Karpas-422 (cell line): ENCODE measurements around the gene WWOX. TPM values are rescaled to one million over a fixed set of nuclear protein-coding genes. Genes with fewer than 3 reads are reported as not detected.

Source experiments
- DNase-seq: peaks from one replicate; pipeline ENCODE4 v3.0.0-alpha.2; 2015
- H2AFZ ChIP-seq: fragments of 200-600 bp; sonication (generic); 2 replicates; pipeline ENCODE4 v1.6.1; 2014; ENCODE audit warnings: antibody characterized with exemption, low read length, mixed read lengths
- H3K27ac ChIP-seq: fragments of 200-600 bp; sonication (generic); 2 replicates; pipeline ENCODE4 v1.5.1; 2014; ENCODE audit warnings: mild to moderate bottlenecking, low read length, moderate library complexity
- H3K27me3 ChIP-seq: fragments of 200-600 bp; sonication (generic); 2 replicates; pipeline ENCODE4 v1.6.1; 2014; ENCODE audit warnings: low read length, mixed read lengths
- H3K36me3 ChIP-seq: fragments of 200-600 bp; sonication (generic); 2 replicates; pipeline ENCODE4 v1.6.1; 2014; ENCODE audit warnings: low read length, mixed read lengths; ENCODE audit not compliant: insufficient read depth
- H3K4me1 ChIP-seq: fragments of 200-600 bp; sonication (generic); 2 replicates; pipeline ENCODE4 v1.6.1; 2014; ENCODE audit warnings: mild to moderate bottlenecking, low read length, mixed read lengths
- H3K4me2 ChIP-seq: fragments of 200-600 bp; sonication (generic); 2 replicates; pipeline ENCODE4 v1.6.1; 2014; ENCODE audit warnings: low read length, low read depth, mild to moderate bottlenecking; ENCODE audit not compliant: poor library complexity, severe bottlenecking
- H3K4me3 ChIP-seq: fragments of 200-600 bp; sonication (generic); 2 replicates; pipeline ENCODE4 v1.5.1; 2014; ENCODE audit warnings: mild to moderate bottlenecking, antibody characterized with exemption, low read length, mixed read lengths
- H3K79me2 ChIP-seq: fragments of 200-600 bp; sonication (generic); 2 replicates; pipeline ENCODE4 v1.6.1; 2014; ENCODE audit warnings: mild to moderate bottlenecking, low read length, mixed read lengths
- H3K9ac ChIP-seq: fragments of 200-600 bp; sonication (generic); 2 replicates; pipeline ENCODE4 v1.6.0; 2014; ENCODE audit warnings: low read length
- H3K9me2 ChIP-seq: fragments of 200-600 bp; sonication (generic), shearing (Covaris generic); replicated peaks from 2 replicates; pipeline ENCODE4 v1.6.0; 2014; ENCODE audit warnings: mild to moderate bottlenecking, low read length, moderate library complexity; ENCODE audit not compliant: insufficient read depth
- H3K9me3 ChIP-seq: fragments of 300-700, 200-600 bp; sonication (generic); 2 replicates; pipeline ENCODE4 v1.6.1; 2014; ENCODE audit warnings: low read length, mixed read lengths
- H4K20me1 ChIP-seq: fragments of 200-600 bp; sonication (generic); 2 replicates; pipeline ENCODE4 v1.6.1; 2014; ENCODE audit warnings: mild to moderate bottlenecking, antibody characterized with exemption, low read length, low read depth; ENCODE audit not compliant: insufficient read depth
- total RNA-seq: library from RNA; depleted of rRNA; stranded (reverse); fragments of >200 nt; shearing (Covaris generic); gene quantifications from 2 replicates; pipeline ENCODE4 v1.2.3, GENCODE V29; 2014; ENCODE audit warnings: low replicate concordance

The WWOX gene
- total RNA-seq, 1 experiment from 2014 or later, result 66.2 TPM

DNA sequence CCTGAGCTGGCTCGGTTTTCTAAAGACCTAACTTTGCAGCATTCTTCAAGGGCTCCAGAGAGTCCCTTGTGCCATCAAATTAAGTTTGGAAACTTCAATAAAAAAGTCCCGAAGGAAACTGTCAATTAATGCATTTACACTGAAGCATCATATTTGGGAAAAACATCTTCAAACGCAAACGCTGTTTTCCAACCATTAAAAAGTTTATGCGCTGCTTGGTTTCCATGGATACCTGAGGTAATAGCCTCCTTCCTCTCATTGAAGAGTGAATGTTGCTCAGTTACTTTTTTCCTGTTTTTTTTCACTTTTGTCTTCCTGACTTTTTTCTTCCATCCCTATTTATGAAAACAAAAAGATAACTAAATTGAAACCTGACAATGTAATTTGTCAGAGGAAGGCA, 1102.0 kb downstream of the WWOX start:
- Histone ChIP-seq H3K4me1 (no peaks in the 10 kb centered on the region), H3K9me2 (no peaks in the 10 kb centered on the region), H3K9ac (no peak overlapping the region), H3K36me3 (no peaks in the 10 kb centered on the region), H2AFZ (no peak overlapping the region), H3K4me3 (no peak overlapping the region), H3K79me2 (no peaks in the 10 kb centered on the region), H3K27me3 (no peaks in the 10 kb centered on the region), H3K27ac (no peak overlapping the region), H3K9me3 (no peaks in the 10 kb centered on the region), H3K4me2 (no peak overlapping the region), H4K20me1 (no peaks in the 10 kb centered on the region)
- no peak for DNase-seq

GRCh38 chr16:79202977-79203376, 1103.5 kb downstream of the WWOX start:
- H3K4me2 ChIP-seq, result no peak overlapping the region

GRCh38 chr16:79204486-79204885, 1105.0 kb downstream of the WWOX start:
- H3K4me1 ChIP-seq, result no peaks in the 10 kb centered on the region
- no peak overlapping the region for H3K4me3 ChIP-seq
- H4K20me1 ChIP-seq, result no peaks in the 10 kb centered on the region
- no peaks in the 10 kb centered on the region for H3K27me3 ChIP-seq
- H3K27ac ChIP-seq, result no peak overlapping the region
- no peak overlapping the region for H3K9ac ChIP-seq
- no peaks in the 10 kb centered on the region for H3K36me3 ChIP-seq
- H3K9me2 ChIP-seq, result no peaks in the 10 kb centered on the region
- H3K79me2 ChIP-seq, result no peaks in the 10 kb centered on the region
- H3K4me2 ChIP-seq, result no peak overlapping the region
- no peaks in the 10 kb centered on the region for H3K9me3 ChIP-seq
- DNase-seq, result no peak
- H2AFZ ChIP-seq, result no peak overlapping the region

More at GRCh38 chr16:79202977-79203376, 1103.5 kb downstream of the WWOX start:
- H3K9ac ChIP-seq, result no peak overlapping the region
- no peak for DNase-seq
- H3K9me2 ChIP-seq, result no peaks in the 10 kb centered on the region
- no peak overlapping the region for H2AFZ ChIP-seq
- no peaks in the 10 kb centered on the region for H3K36me3 ChIP-seq
- no peaks in the 10 kb centered on the region for H3K4me1 ChIP-seq
- H3K27ac ChIP-seq, result no peak overlapping the region
- no peaks in the 10 kb centered on the region for H3K9me3 ChIP-seq
- H3K27me3 ChIP-seq, result no peaks in the 10 kb centered on the region
- no peaks in the 10 kb centered on the region for H4K20me1 ChIP-seq
- no peak overlapping the region for H3K4me3 ChIP-seq
- no peaks in the 10 kb centered on the region for H3K79me2 ChIP-seq

- Histone ChIP-seq H3K79me2 (no peaks in the 10 kb centered on the region), H4K20me1 (no peaks in the 10 kb centered on the region), H3K27ac (no peak overlapping the region), H3K9ac (no peak overlapping the region), H3K9me3 (no peaks in the 10 kb centered on the region), H3K4me2 (no peak overlapping the region), H2AFZ (no peak overlapping the region), H3K27me3 (no peaks in the 10 kb centered on the region), H3K4me3 (no peak overlapping the region), H3K36me3 (no peaks in the 10 kb centered on the region), H3K9me2 (no peaks in the 10 kb centered on the region), H3K4me1 (no peaks in the 10 kb centered on the region)
- no peak for DNase-seq
Measured at GRCh38 chr16:79206889-79207288, 1107.4 kb downstream of the WWOX start.

DNA sequence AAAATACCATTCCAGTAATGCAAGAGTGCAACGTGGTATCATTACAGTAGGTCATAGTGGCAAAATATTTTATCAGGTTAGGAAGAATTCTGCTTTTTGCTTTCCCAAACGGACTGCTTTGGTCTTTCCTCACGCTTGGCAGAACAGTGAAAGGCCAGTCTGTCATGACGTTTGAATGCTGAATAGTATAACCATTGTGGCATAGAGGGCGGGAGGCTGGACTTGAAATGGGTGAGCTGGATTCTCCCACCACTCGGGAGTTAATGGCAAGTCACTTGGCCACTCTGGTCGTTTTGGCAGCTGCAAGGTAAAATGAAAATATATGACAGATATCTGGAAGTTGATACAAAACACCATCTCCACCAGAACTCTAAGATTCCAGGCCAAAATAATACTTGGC, 1109.9 kb downstream of the WWOX start:
- no peaks in the 10 kb centered on the region for H4K20me1 ChIP-seq
- no peak for DNase-seq
- no peaks in the 10 kb centered on the region for H3K79me2 ChIP-seq
- H3K9me2 ChIP-seq, result no peaks in the 10 kb centered on the region
- H3K9me3 ChIP-seq, result no peaks in the 10 kb centered on the region
- H3K27me3 ChIP-seq, result no peaks in the 10 kb centered on the region
- H3K36me3 ChIP-seq, result no peaks in the 10 kb centered on the region
- no peak overlapping the region for H3K4me2 ChIP-seq
- no peak overlapping the region for H2AFZ ChIP-seq
- no peak overlapping the region for H3K4me3 ChIP-seq
- H3K9ac ChIP-seq, result no peak overlapping the region
- no peaks in the 10 kb centered on the region for H3K4me1 ChIP-seq
- H3K27ac ChIP-seq, result no peak overlapping the region

DNA sequence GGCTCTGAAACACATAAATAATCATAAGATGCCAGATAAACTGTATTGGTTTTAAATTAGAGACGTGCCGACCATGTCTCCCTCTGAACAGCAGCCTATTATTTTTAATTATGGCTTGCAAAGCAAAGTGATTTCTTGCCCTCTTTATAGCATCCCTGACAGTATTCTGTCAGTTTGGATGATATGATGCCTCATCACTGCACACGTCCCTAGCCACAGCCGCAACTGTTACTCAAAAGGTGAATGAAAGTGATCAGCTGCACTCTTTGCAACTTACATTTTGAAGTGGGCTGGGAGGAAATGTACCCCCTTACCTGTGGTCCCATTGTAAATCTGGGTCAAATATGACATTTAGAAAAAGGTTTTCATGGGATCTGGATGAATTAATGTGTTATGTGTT, 1111.2 kb downstream of the WWOX start:
- no peaks in the 10 kb centered on the region for H3K27me3 ChIP-seq
- no peak for DNase-seq
- no peak overlapping the region for H3K9ac ChIP-seq
- H3K79me2 ChIP-seq, result no peaks in the 10 kb centered on the region
- H3K4me3 ChIP-seq, result no peak overlapping the region
- H3K9me3 ChIP-seq, result no peaks in the 10 kb centered on the region
- no peaks in the 10 kb centered on the region for H4K20me1 ChIP-seq
- no peak overlapping the region for H3K27ac ChIP-seq
- no peak overlapping the region for H2AFZ ChIP-seq
- no peaks in the 10 kb centered on the region for H3K9me2 ChIP-seq
- no peak overlapping the region for H3K4me2 ChIP-seq
- H3K36me3 ChIP-seq, result no peaks in the 10 kb centered on the region
- no peaks in the 10 kb centered on the region for H3K4me1 ChIP-seq

DNA sequence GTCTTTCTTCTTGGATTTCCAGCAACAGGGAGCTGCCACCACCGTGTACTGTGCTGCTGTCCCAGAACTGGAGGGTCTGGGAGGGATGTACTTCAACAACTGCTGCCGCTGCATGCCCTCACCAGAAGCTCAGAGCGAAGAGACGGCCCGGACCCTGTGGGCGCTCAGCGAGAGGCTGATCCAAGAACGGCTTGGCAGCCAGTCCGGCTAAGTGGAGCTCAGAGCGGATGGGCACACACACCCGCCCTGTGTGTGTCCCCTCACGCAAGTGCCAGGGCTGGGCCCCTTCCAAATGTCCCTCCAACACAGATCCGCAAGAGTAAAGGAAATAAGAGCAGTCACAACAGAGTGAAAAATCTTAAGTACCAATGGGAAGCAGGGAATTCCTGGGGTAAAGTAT, 1112.1 kb downstream of the WWOX start:
- H3K9me3 ChIP-seq, result no peaks in the 10 kb centered on the region
- no peak overlapping the region for H3K4me3 ChIP-seq
- no peaks in the 10 kb centered on the region for H3K27me3 ChIP-seq
- no peak for DNase-seq
- no peak overlapping the region for H3K9ac ChIP-seq
- H3K9me2 ChIP-seq, result no peaks in the 10 kb centered on the region
- H2AFZ ChIP-seq, result no peak overlapping the region
- H3K79me2 ChIP-seq, result no peaks in the 10 kb centered on the region
- no peaks in the 10 kb centered on the region for H3K36me3 ChIP-seq
- no peaks in the 10 kb centered on the region for H3K4me1 ChIP-seq
- H3K27ac ChIP-seq, result no peak overlapping the region
- no peak overlapping the region for H3K4me2 ChIP-seq
- H4K20me1 ChIP-seq, result no peaks in the 10 kb centered on the region

GRCh38 chr16:79212114-79212791, 1112.8 kb downstream of the WWOX start:
- Histone ChIP-seq H3K4me3 (no peak overlapping the region), H3K4me2 (no peak overlapping the region), H3K9me3 (no peaks in the 10 kb centered on the region), H4K20me1 (no peaks in the 10 kb centered on the region), H3K4me1 (no peaks in the 10 kb centered on the region), H3K27ac (no peak overlapping the region), H3K9ac (no peak overlapping the region), H3K79me2 (no peaks in the 10 kb centered on the region), H3K9me2 (no peaks in the 10 kb centered on the region), H3K27me3 (no peaks in the 10 kb centered on the region), H3K36me3 (no peaks in the 10 kb centered on the region), H2AFZ (no peak overlapping the region)
- no peak for DNase-seq
